NCI-H2107 (cell line): Measurements from ENCODE around the gene BAG5.
"Not testable (repeated sequence)": the region's sequence is repeated elsewhere in the genome, so short reads cannot be mapped to it uniquely, and the experiment has no call there.

Experiments
- DNase-seq: peaks from one replicate; lab custom pipeline; 2025; lab: John Stamatoyannopoulos, UW

Gene BAG5

GRCh38 chr14:103534576-103535061 is 27.8 kb downstream of the BAG5 start:
- DNase-seq: no peak

- DNase-seq: no peak
These were observed 28.4 kb downstream of the BAG5 start for GRCh38 chr14:103533999-103534575.

GRCh38 chr14:103533137-103533998 is 29.1 kb downstream of the BAG5 start:
- no peak for DNase-seq

GRCh38 chr14:103532216-103533136 is 30.0 kb downstream of the BAG5 start:
- DNase-seq: no peak

GRCh38 chr14:103531421-103532215 is 30.8 kb downstream of the BAG5 start:
- no peak for DNase-seq

- DNase-seq: no peak
These were observed 31.6 kb downstream of the BAG5 start for GRCh38 chr14:103530831-103531230.

GRCh38 chr14:103530390-103530789 is 32.1 kb downstream of the BAG5 start:
- DNase-seq: no peak

- DNase-seq: no peak
These were observed 32.8 kb downstream of the BAG5 start for GRCh38 chr14:103529383-103530365.

- DNase-seq: peak; percentile 95
These were observed 33.7 kb downstream of the BAG5 start, which contains the start of gene TRMT61A for GRCh38 chr14:103528587-103529382. Gene TRMT61A (plus strand): TSS chr14:103529196. CDS start chr14:103529979, 783 bp downstream.

- DNase-seq: no peak
These were observed 34.3 kb downstream of the BAG5 start for GRCh38 chr14:103528146-103528586.

- DNase-seq: no peak
These were observed 34.9 kb downstream of the BAG5 start for GRCh38 chr14:103527408-103528145.

- DNase-seq: no peak
These were observed 35.6 kb downstream of the BAG5 start for GRCh38 chr14:103526914-103527248.

- DNase-seq: no peak
These were observed 36.1 kb downstream of the BAG5 start for GRCh38 chr14:103526247-103526913.

GRCh38 chr14:103525430-103526246 is 36.8 kb downstream of the BAG5 start:
- not testable (repeated sequence) for DNase-seq

GRCh38 chr14:103524002-103524935 is 38.2 kb downstream of the BAG5 start:
- DNase-seq: no peak

GRCh38 chr14:103523575-103523954 is 38.9 kb downstream of the BAG5 start:
- DNase-seq: no peak
